Brain microvascular endothelial cell (primary cell): ENCODE measurements around the gene NR0B2.
A peak's percentile ranks its signal among the peaks of the same experiment; 100 is the strongest.

Experiments used
- DNase-seq: peaks from one replicate; pipeline ENCODE4 v3.0.0-alpha.2; 2020
- H3K27ac ChIP-seq: fragments of 250-450 bp; sonication (Bioruptor Pico); 2 replicates; pipeline ENCODE4 v1.5.1; 2020; ENCODE audit warnings: mild to moderate bottlenecking, moderate library complexity
- H3K27me3 ChIP-seq: fragments of 250-450 bp; sonication (Bioruptor Pico); replicated peaks from 2 replicates; pipeline ENCODE4 v1.5.1; 2020; ENCODE audit warnings: mild to moderate bottlenecking
- H3K36me3 ChIP-seq: fragments of 250-450 bp; sonication (Bioruptor Pico); replicated peaks from 2 replicates; pipeline ENCODE4 v1.5.1; 2020; ENCODE audit warnings: mild to moderate bottlenecking
- H3K4me3 ChIP-seq: 2 replicates; pipeline ENCODE4 v1.5.1; 2011; ENCODE audit warnings: low read depth, mild to moderate bottlenecking, control low read depth, low read length, moderate library complexity
- in situ Hi-C: cut with HindIII; loops from 2 replicates; pipeline ENCODE4 v1.10.0; 2017; ENCODE audit warnings: low sequenced_read_pairs, low pct_ligation_motif_present
- TF ChIP-seq, protein P1 (sequence below): IDR thresholded peaks from 2 replicates; pipeline ENCODE4 v1.5.1; 2011; ENCODE audit warnings: low read depth, mild to moderate bottlenecking, moderate library complexity, low read length, control low read depth, inconsistent platforms; ENCODE audit errors: missing control alignments

NR0B2 gene, protein sequence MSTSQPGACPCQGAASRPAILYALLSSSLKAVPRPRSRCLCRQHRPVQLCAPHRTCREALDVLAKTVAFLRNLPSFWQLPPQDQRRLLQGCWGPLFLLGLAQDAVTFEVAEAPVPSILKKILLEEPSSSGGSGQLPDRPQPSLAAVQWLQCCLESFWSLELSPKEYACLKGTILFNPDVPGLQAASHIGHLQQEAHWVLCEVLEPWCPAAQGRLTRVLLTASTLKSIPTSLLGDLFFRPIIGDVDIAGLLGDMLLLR

DNA sequence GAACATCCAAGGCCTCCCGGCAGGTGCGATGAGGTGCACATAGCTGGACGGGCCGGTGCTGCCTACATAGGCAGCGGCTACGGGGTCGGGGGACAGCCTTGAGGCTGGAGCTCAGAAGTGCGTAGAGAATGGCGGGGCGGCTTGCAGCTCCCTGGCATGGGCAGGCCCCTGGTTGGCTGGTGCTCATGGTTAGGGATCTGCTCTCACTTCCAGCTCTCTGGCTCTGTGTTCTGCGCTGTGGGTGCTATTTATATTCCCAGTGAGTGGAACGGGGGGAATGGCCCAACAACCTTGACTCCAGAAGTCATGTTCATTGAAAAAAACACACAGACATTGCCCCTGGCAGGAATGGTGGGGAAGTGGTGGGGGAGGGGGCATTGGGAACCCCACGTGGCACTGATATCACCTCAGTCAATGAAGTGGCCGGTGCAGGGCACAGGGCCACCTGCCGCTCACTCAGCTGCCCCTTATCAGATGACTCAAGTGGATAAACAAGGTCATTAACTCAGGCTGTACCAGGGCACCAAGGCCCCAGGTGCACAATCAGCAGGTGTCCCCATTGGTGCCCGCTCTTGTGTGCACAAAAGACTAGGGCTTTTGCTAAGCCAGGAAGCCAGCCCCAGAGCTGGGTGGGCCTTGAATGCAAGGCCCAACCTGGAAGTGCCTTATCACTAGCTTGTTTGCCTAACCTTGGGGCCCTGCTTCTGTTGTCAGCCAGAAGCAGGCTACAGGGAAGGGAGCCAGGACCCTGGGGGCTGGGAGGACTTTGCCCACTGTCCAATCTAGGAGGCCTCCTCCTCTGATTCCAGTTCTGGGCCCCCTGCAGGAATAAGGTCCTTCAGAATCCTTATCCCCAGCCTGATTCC, at the start of gene NR0B2:
NR0B2 (minus strand) TSS at position 222 of the 866 bp plus-strand sequence; CDS start at position 187, 35 bp downstream.
- Histone ChIP-seq H3K36me3 (no peaks in the 10 kb centered on the region), H3K4me3 (no peak within 1 kb of the TSS), H3K27ac (no peak within 1 kb of the TSS), H3K27me3 (no peaks in the 10 kb centered on the region)
- in situ Hi-C loops = no loop called here
- TF ChIP-seq, protein P1, sequence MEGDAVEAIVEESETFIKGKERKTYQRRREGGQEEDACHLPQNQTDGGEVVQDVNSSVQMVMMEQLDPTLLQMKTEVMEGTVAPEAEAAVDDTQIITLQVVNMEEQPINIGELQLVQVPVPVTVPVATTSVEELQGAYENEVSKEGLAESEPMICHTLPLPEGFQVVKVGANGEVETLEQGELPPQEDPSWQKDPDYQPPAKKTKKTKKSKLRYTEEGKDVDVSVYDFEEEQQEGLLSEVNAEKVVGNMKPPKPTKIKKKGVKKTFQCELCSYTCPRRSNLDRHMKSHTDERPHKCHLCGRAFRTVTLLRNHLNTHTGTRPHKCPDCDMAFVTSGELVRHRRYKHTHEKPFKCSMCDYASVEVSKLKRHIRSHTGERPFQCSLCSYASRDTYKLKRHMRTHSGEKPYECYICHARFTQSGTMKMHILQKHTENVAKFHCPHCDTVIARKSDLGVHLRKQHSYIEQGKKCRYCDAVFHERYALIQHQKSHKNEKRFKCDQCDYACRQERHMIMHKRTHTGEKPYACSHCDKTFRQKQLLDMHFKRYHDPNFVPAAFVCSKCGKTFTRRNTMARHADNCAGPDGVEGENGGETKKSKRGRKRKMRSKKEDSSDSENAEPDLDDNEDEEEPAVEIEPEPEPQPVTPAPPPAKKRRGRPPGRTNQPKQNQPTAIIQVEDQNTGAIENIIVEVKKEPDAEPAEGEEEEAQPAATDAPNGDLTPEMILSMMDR = no peak
- DNase-seq = no peak

DNA sequence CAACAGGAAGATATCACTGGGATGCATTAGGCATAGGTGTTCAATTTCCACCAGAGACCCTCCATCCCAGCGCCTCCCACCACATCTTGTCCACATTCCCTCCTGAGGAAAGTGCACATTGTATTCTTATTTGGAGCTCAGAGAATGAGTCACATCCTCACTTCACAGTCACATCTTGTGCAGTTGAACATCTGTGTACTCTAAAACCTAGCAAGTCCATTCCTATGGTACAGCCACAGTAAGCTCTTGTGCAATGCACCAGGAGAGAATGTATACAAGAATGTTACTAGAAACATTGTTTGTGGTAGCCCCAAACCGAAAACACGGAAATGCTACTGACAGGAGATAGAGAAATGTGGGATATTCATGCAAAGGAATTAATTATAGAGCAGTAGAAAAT, 48.1 kb upstream of the NR0B2 start:
- H3K27me3 ChIP-seq = peaks cover 10% of the 10 kb centered on the region
- TF ChIP-seq, protein P1 = no peak
- peak; percentile 88 for DNase-seq
- H3K27ac ChIP-seq = no peak overlapping the region
- in situ Hi-C loops = loop anchor here (25.0 kb wide), 1 partner anchor 100 kb away; no protein-coding TSS in a partner anchor
- no peak overlapping the region for H3K4me3 ChIP-seq
- H3K36me3 ChIP-seq = no peaks in the 10 kb centered on the region

DNA sequence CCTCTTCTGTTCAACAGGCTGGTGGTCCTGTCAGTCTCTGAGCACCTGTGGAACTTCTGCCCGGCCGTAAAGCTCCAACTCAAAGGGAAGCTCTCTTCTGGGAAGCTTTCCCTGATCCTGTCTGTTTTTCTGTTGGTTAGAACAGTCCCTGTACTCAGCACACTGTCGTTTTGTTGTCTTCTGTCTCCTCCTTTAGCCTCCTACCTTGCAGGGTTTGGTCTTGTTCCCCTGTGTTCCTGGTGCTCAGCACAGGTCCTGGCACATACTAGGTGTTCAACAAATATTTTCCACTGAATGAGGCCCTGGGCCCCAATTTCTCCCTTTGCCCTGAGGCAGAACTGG, 46.8 kb upstream of the NR0B2 start:
- no peaks in the 10 kb centered on the region for H3K36me3 ChIP-seq
- in situ Hi-C loops = loop anchor here (25.0 kb wide), 1 partner anchor 102 kb away; no protein-coding TSS in a partner anchor
- H3K4me3 ChIP-seq = no peak overlapping the region
- peaks cover 10% of the 10 kb centered on the region for H3K27me3 ChIP-seq
- DNase-seq = no peak
- TF ChIP-seq, protein P1 = no peak
- H3K27ac ChIP-seq = no peak overlapping the region

DNA sequence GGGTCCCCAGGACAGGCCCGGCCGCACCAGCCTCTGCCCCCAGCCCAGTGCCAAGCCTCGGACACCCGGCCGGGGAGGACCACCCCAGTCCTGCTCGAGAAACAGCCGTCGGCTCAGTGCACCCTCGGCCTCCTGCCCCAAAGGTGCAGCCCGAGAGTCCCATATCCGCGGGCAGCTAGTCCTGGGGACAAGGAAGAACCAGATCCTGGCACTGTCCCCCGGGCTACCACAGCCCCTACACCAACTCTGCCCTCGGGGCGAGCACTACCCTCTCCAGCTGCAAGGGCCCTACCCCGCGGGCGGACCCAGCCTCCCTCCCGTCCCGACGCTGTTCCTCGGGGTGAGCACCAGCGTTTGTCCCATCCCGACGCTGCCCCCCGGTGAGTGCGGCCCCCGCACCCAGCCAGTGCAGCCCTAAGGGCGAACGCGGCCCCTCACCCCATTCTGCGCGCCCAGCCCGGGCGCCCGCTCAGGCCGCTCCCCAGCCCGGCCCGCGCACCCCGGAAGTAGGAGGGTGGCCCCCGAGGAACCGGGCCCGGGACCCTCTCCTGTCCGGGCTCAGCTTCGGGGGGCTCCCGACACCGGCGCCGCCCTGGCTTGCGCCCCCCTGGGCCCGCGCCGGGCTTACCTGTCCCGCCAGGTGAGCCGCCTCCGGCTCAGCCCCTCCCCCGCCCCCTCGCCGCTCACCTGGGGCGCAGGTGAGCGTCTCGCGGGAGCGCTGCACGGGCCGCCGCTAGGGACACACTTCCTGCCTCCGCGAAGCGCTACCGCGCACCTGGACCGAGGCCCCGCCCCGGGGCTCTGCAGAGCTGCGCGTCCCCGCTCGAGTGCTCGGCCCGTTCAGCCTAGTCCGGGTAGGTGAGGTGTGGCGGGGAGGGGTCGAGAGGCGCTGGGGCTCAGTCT, 46.2 kb upstream of the NR0B2 start, which contains the start of gene KDF1:
KDF1 (minus strand) TSS at position 747 of the 903 bp plus-strand sequence. CDS start 8,088 bp downstream, outside the sequence.
- peak within 1 kb of the TSS; percentile 34 for H3K4me3 ChIP-seq
- in situ Hi-C loops = loop anchor here (25.0 kb wide), 1 partner anchor 102 kb away; no protein-coding TSS in a partner anchor
- DNase-seq = no peak
- no peaks in the 10 kb centered on the region for H3K36me3 ChIP-seq
- peaks cover 10% of the 10 kb centered on the region for H3K27me3 ChIP-seq
- TF ChIP-seq, protein P1 = no peak
- no peak within 1 kb of the TSS for H3K27ac ChIP-seq

DNA sequence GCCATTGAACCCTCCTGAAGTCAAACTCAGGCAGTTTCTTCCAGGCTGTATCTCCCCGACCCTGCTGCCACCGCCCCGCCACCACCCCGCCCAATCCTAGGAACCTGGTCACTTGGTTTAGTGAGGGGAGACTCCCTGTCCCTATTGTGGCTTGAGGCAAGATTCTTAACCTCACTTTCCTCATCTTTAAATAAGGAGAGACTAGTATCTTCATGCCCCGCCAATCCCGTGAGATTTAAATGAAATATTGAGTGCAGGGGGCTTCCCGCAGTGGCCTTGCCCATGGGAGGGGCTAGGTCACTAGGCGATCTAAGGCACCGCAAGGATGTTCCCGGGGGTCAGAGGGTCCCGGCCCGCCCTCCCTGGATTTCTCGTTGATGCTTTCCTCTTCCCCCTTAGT, 45.5 kb upstream of the NR0B2 start:
- in situ Hi-C loops = loop anchor here (25.0 kb wide), 1 partner anchor 103 kb away; no protein-coding TSS in a partner anchor
- Histone ChIP-seq H3K4me3 (no peak overlapping the region), H3K27ac (no peak overlapping the region), H3K27me3 (peaks cover 10% of the 10 kb centered on the region), H3K36me3 (no peaks in the 10 kb centered on the region)
- TF ChIP-seq, protein P1 = no peak
- no peak for DNase-seq
